HG02840 (cell line): ENCODE results near the gene ALKBH5.
A peak's percentile ranks its signal among the peaks of the same experiment; 100 is the strongest.

ENCODE experiments used
- ATAC-seq: cut with Tn5 transposase; IDR thresholded peaks from one replicate; pipeline ENCODE4 v1.9.1; 2021; ENCODE audit warnings: mild to moderate bottlenecking, moderate library complexity, moderate number of reproducible peaks; ENCODE audit not compliant: unreplicated experiment, low FRiP score

Gene ALKBH5

DNA sequence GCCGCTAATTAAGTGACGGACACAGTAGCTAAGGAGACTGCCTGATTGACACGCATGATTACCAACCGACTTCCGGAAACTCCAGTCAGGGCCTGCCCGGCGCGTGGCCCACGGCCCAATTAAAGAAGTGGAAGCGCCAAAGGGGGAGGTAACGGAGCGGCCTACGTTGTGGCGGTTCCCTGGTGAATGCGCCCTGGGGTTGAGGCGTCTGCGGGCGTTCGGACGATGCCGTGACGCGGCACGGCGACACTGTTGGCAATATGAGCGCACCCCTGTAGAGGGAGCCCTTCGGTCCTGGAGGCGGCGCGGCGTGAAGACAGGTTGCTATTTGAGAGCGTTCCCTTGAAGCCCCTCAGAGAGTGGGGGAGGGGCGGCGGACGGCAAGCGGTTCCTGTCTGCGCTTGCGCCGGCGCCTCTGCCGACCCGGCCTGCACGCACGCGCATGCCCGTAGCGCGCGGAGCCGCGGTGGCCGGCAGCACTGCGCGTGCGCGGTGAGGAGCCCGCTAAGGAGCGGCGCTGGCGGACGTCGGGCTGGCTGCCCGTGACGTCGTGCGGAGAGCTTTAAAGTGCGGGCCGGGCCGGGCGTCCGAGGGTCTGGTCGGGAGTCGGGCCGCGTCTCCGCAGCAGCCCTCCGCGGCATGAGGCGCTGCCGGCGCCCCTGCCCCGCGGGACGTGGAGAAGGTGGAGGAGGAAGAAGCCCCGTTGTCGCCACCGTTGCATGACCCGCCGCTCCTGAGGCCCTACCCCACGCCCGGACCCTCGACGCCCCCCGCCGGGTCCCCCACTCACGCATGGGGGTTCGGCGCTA, at the start of gene ALKBH5:
Gene ALKBH5 (plus strand): TSS at position 495 of the 809 bp plus-strand sequence. CDS start 416 bp downstream, outside the sequence.
- ATAC-seq = peak; percentile 82

DNA sequence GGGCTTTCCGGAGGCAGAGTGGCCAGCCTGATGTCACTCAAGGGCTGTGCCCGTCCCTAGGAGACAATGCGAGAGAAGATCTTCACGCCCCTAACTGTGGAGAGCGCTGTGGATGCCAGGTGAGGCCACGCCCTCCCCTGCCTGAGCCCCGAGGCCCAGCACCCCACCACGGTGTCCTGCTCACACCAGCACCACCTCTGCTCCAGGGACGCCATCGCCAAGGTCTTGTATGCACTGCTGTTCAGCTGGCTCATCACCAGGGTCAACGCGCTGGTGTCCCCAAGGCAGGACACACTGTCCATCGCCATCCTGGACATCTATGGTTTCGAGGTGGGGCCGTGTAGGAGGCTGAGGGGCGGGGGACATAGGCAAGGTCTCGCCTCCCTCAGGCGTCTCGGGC, 47.3 kb upstream of the ALKBH5 start:
- no peak for ATAC-seq

DNA sequence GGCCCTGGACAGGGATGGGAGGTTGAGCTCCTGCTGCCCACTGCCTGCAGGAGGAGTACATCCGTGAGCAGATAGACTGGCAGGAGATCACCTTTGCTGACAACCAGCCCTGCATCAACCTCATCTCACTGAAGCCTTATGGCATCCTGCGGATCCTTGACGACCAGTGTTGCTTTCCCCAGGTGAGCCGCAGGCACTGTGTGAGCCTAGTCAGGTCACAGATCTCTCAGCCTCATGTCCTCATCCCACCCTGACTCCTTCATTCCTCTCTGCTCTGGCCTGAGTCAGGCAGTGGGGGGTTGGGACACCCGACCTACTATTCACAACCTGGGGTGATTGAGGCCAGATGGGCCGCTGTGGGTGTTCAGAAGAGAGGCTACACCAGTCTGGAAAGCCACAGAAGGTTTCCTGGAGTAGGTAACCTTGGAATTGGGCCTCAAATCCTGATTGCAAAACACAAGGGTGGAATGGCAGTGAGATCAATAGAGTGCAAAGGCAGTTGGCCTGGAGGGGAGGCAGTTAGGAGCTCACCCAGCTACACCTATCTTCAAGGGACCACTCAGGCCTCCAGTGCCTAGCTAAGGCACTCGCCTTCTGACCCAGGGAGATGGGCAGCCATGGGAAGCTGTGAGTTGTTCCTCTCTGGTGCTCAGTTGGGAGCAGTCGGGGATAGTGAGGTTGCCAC, 45.4 kb upstream of the ALKBH5 start:
- ATAC-seq = no peak

DNA sequence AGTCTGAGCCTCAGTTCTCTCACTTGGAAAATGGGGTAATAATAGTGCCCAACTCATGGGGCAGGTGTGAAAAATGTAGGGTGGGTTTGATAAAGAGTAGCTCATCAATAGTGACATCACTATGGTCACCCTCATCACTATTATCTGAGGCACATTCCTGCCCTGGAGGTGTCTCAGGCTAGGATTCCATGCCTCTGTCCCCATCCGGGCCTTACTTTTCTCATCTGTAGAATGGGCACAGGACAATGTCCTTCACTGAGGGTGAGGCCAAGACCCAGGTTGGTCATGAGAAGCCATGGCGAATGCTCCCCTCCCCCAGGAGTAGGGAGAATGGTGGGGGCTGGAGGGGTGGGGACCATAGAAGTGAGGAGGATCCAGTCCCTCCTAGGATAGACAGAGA, 44.5 kb upstream of the ALKBH5 start:
- ATAC-seq = no peak

DNA sequence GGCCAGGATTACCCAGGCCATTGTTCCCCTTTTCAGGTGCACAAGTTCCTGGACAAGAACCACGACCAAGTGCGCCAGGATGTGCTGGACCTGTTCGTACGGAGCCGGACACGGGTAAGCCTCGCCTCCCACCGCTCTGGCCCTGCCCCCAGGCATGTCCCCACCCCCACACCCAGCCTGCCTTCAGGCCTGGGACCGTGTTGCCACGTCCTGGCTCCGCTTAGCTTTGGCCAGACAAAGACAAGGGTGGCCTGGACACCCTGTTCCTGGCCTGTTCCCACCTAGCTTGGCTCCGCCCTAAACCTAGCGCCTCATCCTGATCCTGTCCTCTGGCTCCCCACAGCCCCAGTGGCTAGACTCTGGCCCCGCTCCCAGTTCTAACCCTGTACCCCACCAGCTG, 44.1 kb upstream of the ALKBH5 start:
- ATAC-seq = no peak

DNA sequence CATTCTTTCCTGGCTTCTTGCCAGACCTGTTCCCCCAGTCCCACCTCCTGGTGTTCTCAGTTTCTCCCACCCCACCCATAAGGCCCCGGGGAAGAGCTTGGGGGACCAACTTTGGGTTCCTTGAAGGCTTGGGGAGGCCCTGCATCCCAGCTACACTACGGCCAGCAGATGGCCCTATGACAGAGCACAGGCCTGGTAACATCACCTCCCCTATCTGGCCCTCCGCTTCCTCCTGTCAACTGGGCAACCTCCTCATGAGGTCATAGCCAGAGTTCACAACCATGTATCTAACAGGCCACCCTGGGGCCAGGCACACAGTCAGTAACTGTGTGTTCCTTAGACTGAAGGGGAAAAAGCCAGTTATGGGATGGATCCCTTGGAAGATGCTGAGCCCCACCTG, 43.7 kb upstream of the ALKBH5 start:
- ATAC-seq = no peak

DNA sequence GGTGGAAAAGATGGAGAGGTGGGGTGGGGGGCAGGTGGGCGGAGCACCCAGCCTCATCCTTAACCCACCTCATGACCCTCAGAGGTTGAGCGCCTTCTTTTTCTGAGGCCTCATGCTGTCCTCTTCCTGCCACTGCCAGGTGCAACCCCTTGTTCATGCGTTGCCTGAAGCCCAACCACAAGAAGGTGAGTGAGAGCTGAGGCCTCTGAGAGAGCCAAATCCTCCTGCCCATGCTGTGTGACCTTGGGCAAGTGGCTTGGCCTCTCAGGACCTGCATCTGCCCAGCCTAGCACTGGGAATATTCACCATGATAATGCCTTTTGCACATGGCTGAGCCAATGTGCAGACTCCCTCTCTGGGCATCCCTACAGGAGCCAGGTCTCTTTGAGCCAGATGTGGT, 43.0 kb upstream of the ALKBH5 start:
- no peak for ATAC-seq

DNA sequence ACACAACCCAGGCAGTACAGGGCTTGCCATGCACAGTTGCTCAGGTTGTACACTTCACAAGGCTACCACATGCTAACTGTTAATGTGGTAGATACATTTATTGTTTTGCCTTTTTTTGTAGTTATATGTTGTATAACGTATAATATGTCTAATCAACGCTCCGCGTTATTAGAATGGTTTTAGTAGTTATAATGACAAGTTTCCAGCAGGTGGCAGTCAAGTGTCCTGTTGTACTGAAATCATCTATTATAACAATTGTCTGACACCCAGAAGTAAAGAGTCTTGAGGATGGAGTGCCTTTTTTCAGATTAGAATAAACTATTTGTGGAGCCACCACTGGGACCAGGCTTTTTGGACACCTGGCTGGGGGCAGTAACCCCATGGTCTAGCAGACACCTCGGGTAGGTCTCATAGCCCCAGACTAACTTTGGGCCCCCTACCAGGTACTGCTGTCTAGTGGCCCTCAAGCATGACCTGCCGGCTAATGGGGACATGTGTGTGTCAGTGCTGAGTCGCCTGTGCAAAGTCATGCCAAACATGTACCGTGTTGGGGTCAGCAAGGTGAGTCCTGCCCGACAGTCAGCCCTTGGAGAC, 42.3 kb upstream of the ALKBH5 start:
- no peak for ATAC-seq

DNA sequence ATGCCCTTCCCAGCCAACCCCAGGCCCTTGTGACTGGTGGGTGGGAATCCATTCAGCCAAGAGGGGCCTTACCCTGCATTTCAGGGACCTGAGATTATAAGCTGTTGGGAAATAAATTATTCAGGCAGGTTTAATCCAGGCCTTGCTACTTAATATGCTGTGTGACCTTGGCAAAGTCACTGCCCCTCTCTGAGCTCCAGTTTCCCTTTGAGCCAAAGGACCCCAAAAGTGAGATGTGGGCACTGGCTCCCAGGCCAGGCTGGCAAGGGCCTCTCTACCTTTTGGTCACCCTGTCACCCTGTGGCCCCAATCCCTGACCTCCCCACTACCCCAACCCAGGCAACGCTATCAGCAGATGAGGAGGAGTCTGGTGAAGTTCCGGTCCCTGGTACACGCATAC, 41.2 kb upstream of the ALKBH5 start:
- ATAC-seq = no peak

DNA sequence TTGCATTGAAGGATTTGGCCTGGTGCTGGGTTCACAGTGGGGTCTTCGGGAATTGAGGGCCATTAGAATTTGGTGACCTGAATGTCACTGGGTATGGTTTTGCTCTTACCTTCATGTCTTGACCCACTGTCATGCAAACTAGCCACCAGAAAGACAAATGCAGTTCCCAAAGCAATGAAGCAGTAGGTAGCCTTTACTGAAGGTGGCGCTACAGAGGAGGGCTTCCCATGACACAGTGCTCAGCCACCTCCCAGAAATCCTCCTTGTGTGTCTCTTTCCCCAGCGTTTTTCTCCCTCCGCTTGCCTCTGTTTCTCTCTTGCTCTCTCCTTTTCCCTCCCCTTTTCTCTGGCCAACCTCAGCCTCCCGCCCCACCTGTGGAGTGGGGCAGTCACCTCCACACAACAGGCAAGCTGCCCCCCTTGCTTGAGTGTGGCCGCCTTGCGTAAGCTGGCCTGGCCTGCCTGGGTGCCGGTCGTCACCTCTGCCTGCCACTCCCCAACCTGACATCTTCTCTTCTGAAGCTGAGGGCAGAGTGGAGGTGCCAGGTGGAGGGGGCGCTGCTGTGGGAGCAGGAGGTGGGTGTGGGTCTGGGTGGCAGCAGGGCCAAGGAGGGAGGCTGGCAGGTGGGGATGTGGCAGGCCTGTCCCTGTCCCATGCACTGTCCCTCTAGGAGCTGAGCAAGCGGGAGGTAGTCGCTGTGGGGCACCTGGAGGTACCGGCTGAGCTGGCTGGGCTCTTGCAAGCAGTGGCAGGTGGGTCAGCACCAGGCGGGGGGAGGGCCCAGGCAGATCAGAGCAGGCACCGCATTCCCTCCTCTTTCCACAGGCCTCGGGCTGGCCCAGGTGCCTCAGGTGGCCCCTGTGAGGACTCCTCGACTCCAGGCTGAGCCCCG, 40.3 kb upstream of the ALKBH5 start:
- no peak for ATAC-seq

DNA sequence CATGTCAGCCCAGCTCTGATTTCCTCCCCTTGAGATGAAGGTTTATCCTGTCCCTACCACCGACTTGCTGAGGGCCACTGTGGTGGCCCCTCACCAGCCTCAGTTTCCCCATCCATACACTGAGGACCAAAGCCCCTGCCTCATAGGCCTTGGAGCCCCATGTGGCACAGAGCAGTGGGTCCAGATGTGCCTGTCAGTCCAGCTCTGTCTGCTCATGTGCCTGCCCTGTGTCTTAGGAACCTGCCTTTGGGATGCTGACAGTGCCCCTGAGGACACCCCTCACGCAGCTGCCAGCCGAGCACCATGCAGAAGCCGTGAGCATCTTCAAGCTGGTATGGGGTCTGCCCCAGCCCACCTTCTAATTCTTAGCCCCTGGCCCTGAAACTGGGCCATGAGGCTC, 39.4 kb upstream of the ALKBH5 start:
- ATAC-seq = no peak

DNA sequence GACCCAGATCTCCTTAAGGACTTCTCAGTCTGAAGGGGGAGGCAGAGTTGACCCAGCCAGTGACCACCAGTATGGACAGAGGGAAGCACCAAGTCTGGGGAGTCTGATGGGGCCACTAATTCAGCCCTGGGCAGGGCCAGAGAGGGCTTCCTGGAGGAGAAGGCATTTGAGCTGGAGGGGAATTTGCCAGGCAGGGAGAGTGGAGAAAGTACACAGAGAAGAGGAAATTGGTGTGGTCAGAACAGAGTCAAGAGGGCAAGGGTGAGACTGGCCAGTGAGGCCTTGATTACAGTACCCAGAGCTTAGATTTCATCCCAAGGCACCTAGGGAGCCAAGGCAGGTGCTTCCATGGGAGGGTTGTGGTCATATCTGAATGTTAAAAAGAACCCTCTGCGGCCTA, 38.8 kb upstream of the ALKBH5 start:
- no peak for ATAC-seq

DNA sequence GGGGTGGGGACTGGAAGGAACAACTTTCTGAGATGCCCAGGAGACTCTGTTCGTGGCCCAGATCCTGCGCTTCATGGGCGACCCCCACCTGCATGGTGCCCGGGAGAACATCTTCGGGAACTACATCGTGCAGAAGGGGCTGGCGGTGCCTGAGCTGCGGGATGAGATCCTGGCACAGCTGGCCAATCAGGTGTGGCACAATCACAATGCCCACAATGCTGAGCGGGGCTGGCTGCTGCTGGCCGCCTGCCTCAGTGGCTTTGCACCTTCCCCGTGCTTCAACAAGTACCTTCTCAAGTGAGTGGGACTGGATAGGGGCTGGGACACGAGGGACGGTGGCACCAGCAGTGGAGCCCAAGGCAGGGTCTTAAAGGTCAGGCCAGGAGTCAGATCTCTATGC, 37.8 kb upstream of the ALKBH5 start:
- no peak for ATAC-seq

DNA sequence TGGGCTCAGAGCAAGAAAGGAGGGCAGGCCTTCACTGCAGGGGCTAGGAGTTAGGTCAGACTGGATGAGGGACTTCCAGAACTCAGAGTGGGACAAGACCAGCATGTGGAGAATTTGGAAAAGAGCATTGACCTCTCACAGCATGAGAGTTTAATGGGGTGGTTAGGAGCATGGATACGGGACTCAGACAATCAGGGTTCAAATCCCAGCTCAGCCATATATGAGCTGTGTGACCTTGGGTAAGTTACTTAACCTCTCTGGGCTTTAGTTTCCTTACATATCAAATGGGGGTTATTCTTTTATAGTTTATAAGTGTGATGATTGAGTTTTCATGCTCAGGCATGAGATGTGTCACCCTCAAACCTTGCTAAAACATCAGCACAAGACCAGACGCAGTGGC, 37.4 kb upstream of the ALKBH5 start:
- ATAC-seq = no peak

DNA sequence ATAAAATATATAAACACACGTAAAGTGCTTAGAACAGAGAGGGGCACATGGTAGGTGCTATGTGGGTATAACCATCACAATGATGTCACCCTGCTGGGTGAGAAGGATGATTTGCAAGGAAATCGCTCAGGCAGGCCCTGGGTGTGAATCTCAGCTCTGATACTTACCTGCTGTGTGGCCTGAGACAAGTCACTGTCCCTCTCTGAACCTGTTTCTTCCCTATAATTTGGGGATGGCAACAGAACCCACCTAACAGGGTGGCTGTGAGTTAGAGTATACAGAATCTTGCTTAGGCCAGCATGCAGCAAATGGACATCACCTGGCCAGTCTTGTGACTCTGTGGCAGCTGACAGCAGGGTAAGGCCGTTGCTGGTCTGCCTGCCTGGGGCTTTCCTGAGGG, 36.6 kb upstream of the ALKBH5 start:
- ATAC-seq = no peak

DNA sequence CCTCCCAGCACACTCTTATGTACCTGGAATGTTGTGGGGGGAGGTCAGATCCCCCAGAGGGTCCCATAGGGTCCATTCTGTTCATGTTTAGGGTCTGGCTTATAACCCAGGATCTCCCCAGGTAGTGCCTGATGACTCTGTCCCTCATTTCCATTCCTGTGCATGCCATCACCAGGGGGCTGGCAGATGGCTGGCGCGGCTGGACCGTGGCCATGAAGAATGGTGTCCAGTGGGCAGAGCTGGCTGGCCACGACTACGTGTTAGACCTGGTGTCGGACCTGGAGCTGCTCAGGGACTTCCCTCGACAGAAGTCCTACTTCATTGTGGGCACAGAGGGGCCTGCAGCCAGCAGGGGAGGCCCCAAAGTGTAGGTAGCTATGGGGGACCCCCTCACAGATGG, 35.0 kb upstream of the ALKBH5 start:
- ATAC-seq = no peak

DNA sequence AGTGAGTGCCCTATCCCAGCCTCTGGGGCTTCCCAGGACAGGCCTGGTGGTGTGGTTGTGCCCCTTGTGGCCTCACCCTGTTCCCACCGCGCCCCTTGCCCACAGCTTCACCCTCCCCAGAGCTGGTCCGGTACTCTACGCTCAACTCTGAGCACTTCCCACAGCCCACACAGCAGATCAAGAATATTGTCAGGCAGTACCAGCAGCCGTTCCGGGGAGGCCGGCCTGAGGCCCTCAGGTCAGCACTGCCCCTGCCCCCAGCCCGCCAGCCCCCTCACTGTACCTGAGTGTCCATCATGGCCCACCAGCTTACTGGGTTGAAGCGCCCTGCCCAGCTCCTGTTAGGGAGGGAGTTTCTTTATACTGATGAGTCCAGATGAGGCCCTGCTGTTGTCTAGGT, 32.3 kb upstream of the ALKBH5 start:
- ATAC-seq = no peak

DNA sequence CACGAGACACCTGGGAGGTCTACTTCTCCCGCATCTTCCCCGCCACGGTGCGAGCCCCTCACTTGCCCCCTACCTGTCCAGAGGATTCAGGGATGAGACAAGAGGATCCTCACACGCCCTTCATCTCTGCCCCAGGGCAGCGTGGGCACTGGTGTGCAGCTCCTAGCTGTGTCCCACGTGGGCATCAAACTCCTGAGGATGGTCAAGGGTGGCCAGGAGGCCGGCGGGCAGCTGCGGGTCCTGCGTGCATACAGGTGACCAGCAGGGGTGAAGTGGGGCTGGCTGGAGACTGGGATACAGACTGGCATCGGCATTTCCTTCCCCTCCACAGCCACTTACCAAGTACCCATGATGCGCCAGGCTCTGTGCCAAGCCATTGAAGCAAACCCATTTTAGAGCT, 28.4 kb upstream of the ALKBH5 start:
- no peak for ATAC-seq

DNA sequence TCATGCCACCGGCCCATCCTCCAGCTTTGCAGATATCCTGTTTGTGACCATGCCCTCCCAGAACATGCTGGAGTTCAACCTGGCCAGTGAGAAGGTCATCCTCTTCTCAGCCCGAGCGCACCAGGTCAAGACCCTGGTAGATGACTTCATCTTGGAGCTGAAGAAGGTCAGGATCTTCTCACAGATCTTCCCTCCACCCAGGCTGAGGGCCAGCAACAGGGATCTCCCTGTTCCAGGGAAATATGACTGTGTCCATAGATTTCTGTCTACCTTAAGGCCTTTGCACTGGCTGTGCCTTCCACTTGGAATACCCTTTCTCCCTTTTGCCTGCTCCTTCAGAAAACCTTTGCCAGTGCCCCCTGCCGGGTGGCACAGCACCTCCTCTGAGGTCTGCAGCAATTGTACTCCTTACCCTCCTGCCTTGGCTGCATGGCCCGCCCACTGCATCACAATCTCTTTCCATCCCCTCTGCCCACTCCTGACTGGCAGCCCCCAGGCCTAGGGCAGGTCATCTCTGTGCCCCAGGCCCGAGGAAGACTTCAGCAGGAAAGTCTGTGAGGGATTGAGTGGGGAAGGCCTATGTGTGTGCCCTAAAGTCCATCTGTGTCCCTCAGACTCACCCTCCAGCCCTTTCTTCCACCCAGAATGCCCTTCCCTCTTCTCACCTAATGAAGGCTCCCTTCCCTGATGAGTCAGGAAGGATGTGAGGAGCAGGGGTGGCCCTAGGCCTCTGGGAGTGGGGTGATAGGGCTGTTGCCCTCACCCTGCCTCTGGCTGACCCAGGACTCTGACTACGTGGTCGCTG, 27.3 kb upstream of the ALKBH5 start:
- no peak for ATAC-seq

DNA sequence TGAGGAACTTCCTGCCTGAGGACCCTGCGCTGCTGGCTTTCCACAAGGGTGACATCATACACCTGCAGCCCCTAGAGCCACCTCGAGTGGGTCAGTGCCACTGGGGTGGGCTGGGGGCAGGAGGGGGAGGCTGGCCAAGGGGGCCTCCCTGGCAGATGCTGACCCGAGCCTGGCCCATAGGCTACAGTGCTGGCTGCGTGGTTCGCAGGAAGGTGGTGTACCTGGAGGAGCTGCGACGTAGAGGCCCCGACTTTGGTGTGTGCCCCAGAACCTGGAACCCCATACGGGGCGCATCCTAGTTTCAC, 26.7 kb upstream of the ALKBH5 start:
- no peak for ATAC-seq
